HG03175 (cell line): Measurements from ENCODE around the gene TMEM135.
"Not testable (repeated sequence)": the region's sequence is repeated elsewhere in the genome, so short reads cannot be mapped to it uniquely, and the experiment has no call there.

Source experiments
- ATAC-seq: cut with Tn5 transposase; IDR thresholded peaks from one replicate; pipeline ENCODE4 v1.9.1; 2021; ENCODE audit warnings: mild to moderate bottlenecking, moderate library complexity; ENCODE audit not compliant: unreplicated experiment

TMEM135 gene

DNA sequence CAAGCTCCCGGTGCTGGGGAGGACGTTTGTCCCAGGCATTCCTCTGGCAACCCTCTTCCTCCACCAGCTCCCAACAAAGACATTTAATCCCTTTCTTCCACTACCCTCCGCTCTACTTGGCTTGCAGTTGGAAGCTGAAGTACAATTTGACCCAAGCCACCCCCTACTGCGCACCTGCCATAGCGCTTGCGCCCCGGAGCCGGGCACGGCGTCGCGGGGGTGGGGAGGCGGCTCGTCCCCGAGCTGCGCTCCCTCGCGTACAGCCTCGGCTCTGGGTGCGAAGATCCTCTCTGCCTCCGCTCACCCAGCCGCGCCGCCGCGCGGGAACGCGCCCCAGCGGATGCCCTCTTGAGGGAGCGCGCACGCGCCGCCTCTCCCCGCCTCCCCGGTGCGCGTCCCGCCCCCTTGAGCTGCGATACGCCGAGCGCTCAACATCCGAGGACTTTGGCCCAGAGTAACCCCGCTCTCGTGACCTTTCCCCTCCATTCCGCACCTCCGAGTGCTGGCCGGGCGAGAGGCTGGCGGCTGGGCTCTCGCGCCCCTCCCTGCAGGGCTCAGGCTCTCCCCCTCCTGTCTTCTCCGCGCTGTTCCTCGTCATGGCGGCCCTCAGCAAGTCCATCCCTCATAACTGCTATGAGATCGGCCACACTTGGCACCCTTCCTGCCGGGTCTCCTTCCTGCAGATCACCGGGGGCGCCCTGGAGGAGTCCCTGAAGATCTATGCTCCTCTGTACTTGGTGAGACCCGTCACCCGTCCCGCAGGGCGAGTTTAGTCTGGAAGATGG is at the start of gene TMEM135:
Gene TMEM135 (plus strand): TSS at position 485 of the 785 bp plus-strand sequence. CDS start 112 bp downstream, at position 597.
- ATAC-seq, result peak; percentile 99

DNA sequence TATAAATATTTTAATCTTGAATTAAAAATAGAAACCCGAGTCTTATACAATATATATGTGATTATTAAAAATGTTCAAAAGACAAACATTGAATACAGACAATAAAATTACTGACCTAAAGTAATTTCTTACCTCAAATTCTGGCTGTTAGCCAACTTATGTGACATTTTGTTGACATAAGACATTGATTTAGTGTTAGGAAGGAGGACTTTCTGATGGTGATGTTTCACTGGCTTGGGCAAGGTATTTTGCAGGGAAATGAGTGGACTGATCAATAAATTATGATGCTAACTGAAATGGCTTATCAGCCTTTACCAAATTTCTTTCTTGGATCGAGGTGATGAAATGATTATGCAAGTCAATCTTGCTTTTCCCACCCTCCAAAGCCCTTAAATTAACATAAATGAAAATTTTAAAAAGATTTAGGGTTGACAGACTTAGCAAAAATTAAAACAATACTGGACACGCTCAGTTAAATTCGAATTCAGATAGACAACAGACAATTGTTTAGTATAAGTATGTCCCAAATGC is 49.3 kb upstream of the TMEM135 start:
- ATAC-seq, result no peak

DNA sequence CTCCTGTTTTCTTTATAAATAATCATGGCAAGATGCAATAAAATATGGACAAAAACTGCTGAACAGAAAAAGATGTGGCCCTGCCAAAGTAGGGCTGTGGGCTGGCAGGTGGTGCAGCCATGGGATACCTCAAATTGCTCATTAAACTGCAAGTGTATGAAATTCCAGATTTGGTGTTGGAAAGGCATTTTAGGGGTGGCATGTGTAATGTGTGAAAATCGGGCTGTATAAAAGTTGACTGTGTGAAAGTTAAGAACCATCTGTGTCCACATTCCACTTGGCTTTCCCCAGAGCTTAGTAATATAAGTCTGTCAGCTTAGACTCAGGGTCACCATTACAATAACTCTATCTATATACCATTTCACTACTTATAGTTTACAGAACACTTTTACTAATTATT is 47.7 kb upstream of the TMEM135 start:
- no peak for ATAC-seq

DNA sequence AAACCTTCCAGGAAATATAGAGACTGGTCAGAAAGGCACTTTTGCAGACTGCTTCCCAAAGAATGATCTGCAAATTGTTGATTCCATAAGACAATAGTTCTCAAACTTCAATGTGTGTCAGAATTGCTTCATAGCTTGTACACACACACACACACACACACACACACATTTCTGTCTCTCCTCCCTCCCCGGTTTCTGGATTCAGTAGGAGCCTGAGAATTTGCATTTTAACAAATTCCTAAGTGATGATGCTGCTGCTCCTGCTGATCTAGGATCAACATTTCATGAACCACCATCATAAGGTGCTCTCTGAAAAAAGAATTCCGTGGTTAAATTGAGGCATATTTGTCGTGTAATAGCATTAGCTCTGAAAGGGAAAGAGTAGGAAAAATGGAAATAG is 47.2 kb upstream of the TMEM135 start:
- ATAC-seq, result no peak

- no peak for ATAC-seq
Measured at GRCh38 chr11:86991341-86991740, 46.4 kb upstream of the TMEM135 start.

GRCh38 chr11:86992340-86992739 is 45.4 kb upstream of the TMEM135 start:
- ATAC-seq, result not testable (repeated sequence)

GRCh38 chr11:86993031-86993430 is 44.7 kb upstream of the TMEM135 start:
- ATAC-seq, result no peak

DNA sequence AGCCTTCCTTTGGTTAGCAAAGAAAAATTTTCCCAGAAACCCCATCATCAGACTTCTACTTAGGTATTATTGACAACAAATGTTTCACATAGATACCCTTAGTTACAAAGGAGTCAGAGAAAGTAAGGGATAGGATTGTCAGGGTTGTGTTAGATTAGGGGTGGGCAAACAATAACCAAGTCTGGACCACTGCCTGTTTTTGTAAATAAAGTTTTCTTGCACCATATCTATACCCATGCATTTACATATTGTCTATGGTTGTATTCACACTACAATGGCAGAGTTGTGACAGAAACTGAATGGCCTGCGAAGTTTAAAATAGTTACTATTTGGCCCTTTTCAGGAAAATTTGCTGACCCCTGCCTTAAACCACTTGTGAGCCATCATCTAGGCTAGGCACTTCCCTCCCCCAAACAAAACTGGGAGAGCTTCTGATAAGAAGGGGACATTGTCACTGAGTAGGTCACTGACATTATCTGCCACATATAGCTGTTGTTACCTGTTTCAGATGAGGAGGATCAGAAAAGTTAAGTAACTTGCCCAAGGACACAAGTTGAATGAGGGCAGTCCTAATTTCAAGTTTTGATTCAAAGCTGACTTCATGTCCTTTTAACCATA is 40.7 kb upstream of the TMEM135 start:
- no peak for ATAC-seq

- ATAC-seq, result no peak
Measured at GRCh38 chr11:86999388-86999787, 38.3 kb upstream of the TMEM135 start.

DNA sequence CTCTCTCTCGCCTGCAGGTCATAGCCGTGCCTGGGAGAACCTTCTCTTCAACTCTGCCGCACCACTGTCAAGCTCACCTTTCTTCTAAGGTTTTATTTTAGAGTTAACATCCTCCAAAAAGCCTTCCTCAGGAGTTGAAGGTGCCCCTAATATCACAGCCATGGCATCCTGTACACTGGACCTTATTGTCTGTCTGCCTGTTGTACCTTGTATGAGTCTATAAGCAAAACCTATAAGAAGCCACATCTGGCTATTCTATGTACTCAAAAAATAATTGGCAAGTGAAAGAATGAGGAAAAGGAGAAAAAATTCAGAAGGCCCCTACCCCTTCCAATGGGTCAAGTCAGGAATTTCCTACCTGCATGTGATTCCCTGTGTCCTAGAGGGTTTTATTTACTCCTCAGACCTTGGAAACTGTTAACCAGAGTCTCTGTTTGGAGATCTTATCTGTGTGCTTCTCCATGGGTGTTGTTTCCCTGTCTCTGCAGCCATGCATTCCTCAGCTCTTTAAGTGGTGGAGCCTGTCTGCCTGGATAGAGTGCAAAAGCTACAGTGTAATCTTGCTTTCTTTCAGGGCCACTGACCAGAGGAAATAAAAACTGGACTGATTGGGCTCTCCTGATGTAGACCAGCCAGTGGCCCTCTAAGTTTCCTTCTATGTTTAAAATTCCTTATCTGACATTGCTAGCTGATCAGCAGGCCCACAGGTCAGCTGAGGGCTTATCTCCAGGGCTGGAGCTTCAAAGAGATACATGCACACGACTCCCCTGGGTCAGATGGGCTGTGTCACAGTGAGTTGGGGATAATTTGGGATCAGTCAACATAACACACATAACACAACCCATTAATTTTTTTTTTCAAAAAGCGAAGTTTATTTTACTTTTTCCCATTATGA is 37.6 kb upstream of the TMEM135 start:
- no peak for ATAC-seq

DNA sequence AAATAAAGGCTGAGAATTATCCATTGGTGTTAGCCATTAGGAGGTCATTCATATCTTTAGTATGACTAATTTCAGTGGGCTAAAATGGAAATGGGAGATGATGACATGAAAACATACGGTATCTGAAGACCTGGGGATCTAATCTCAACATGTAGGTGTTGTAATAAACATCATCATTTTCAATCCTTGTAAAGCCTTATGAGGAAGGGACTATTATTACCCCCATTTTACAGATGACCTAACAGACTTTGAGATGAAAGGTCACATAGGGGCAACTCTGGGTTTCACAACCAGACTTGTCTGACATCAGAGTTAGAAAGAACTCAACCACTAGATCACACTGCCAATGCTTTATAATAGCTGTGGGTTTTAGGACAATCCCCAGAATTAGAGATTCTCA is 34.8 kb upstream of the TMEM135 start:
- no peak for ATAC-seq

- ATAC-seq, result not testable (repeated sequence)
Measured at GRCh38 chr11:87004281-87004680, 33.5 kb upstream of the TMEM135 start.

GRCh38 chr11:87005569-87005921 is 32.2 kb upstream of the TMEM135 start:
- ATAC-seq, result no peak

GRCh38 chr11:87006035-87006434 is 31.7 kb upstream of the TMEM135 start:
- no peak for ATAC-seq

DNA sequence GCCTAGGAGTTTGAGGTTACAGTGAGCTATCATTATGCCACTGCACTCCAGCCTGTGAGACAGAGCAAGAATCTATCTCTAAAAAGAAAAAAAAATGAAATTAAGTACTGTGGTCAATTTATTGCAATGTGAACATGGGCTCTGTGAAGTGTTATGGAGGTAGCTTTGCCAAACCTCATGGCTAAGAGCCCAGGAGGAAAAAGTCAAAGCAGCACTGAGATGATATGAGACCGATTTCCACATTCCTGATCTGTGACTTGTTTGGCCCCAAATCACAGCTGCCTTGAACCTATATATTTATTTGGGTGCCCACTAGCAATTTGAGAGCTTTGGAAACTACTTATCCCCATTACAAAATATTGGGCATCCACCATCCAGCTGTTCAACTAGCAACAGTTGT is 29.8 kb upstream of the TMEM135 start:
- no peak for ATAC-seq

DNA sequence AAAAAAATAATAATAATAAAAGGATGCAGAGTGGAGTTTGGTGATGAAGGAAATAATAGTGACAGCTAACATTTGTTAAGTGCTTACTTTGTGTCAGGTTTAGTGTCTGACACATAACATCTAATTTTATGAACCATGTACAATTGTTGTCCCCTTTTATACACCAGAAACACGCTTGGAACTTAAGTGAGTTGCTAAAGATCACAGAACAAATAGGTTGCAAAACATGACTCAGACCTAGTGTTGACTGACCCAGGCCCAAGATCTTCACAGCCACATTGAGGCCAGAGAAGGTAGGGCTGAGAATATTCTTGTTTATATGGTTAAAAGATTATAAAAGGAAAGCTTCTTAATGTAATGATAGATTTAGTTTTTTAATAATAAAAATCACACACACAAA is 25.6 kb upstream of the TMEM135 start:
- ATAC-seq, result no peak

- ATAC-seq, result no peak
Measured at GRCh38 chr11:87012673-87013072, 25.1 kb upstream of the TMEM135 start.

DNA sequence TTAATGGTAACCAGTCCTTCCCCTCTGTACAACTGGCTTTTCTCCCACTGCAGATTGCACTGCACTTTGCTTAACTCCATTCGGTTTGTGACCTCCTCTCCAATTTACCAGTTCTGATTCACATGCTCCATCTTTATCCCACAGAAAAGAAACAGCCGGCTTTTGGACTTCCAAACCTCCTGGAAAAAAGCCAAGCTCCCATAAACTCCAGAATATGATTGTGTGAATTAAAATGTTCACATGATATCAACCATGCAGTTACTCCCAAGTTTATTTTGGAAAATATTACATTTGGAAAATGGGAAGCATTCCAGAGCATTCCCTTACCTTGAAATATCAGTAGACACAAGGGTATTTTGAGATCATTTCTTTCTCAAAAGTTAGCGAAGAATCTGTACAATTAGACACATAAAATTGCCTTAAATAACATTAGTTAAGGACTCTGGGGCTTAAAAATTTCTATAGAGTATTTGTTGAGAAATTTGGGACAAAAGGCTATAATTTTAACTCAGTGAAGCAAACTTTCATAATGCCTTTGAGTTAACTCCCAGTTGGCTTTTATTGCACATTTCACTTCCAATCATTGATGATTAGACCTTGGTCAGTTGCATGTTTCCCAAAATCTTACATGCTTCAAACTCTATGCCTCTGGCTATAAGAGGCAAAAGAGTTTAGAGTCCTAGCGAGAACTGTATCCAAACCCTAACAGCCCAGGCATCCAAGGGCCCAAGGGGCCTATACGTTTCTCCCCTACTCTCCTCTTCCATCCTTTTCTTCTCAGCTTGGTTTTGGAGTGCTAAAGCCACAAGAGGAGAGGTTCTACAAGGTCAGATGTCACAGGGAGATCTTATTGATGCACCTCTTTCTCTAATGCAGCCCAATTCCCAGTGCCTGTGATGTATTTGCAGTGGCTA is 23.6 kb upstream of the TMEM135 start:
- no peak for ATAC-seq

- ATAC-seq, result no peak
Measured at GRCh38 chr11:87015645-87016044, 22.1 kb upstream of the TMEM135 start.

DNA sequence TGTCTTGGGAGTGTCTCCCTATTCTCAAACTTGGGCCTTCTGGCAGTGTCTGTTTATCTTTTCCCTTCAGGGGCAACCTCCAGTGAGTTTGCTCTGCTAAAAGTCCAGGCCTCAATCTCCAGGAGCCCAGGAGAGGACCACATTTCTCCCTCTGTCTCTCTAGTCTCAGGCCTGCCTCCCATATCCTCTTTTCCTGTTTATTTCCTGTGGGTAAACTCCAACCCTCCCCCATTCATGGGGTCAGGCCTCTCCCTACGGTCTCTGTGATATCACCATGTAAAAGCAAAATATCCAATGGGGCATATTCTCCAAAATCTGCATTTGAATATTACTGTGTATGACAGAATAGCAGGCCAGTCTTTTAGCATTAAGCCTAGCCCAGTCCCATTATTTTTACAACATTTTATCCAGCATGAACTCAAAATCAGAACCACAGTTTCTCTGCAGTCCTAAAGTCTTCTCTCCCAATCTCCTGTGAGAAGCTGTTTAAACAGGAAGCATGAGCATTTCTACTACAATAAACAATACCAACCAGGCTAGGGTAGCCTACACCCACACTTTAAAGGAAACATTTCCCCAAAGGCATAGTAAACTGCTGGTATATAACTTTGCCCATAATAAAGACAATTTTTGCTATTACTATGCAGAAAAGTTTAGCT is 18.0 kb upstream of the TMEM135 start:
- ATAC-seq, result no peak
